Activated CD8-positive, alpha-beta memory T cell treated with anti-CD3 and anti-CD28 coated beads for 4 hours (primary cell): Measurements from ENCODE around the gene PRF1.
"Not testable (repeated sequence)": the region's sequence is repeated elsewhere in the genome, so short reads cannot be mapped to it uniquely, and the experiment has no call there.

ENCODE experiments used
- DNase-seq, 2 donors: peaks; one replicate each; pipeline ENCODE4 v3.0.0-alpha.2; 2020; ENCODE audit warnings: low read depth in 2 of 2

The PRF1 gene

DNA sequence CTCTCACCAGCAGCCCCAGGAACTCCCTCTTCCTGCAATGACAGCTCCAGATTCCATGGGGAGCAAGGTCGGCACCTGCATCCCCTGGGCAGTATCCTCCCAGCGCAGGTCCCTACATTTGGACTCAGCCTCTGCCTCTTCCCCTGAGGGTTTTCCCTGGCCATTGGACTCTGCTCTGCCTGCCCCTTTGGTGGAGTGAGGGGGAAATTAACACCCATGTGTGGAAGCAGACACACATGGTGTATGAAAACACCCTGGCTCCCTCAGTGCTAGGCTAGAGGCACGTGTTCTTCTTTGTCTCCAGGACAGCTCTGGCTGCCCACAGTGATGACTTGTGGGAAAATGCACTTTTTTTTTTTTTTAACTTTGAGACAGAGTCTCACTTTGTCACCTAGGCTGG, 8.4 kb downstream of the PRF1 start:
- no peak for DNase-seq

DNA sequence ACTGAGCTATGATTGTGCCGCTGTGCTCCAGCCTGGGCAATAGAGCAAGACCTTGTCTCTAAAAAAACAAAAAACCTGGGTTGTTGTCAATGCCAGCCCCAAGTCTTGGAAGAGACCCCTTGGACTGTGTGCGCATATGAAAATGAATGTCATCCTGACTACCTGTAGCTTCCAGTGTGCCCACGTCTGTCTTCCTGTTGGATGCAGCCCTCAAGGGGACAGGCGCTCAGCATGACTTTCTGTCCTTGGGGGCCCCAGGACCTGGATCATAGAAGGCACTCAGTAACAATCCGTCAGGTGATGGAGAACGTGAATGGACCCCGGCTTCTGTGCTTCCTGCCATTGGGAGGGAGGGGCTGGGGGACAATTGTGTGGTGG, 9.0 kb downstream of the PRF1 start:
- no peak for DNase-seq

DNA sequence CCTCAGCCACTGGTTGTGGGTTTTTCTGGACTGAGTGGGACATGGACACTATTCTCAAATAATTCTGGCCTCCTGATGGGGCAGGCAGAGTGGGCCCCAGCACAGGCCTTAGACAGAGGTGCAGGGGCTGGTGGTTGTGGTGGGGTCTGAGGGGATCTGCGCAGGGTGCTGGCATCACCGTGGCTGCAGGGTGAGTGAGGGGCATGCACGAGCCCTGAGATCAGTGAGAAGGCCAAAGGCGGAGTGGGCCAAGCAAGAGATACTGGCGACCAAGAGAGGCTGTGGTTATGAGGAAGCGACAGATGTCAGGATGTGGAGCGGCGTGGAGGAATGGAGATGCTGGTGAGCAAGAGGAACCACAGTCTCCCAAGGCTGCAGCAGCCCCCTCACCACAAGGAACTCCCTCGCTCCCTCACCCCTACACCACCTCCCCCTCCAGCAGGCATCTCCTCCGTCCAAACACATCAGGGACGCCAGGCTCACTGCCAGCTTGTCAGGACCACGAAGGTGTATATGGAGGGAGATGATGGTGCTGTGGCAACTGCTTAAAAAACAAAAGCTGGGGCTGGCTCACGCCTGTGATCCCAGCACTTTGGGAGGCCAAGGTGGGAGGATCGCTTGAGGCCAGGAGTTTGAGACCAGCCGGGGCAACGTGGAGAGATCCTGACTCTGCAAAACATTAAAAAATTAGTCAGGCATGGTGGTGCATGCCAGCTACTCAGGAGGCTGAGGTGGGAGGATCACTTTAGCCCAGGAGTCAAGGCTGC, 9.6 kb downstream of the PRF1 start:
- no peak for DNase-seq

DNA sequence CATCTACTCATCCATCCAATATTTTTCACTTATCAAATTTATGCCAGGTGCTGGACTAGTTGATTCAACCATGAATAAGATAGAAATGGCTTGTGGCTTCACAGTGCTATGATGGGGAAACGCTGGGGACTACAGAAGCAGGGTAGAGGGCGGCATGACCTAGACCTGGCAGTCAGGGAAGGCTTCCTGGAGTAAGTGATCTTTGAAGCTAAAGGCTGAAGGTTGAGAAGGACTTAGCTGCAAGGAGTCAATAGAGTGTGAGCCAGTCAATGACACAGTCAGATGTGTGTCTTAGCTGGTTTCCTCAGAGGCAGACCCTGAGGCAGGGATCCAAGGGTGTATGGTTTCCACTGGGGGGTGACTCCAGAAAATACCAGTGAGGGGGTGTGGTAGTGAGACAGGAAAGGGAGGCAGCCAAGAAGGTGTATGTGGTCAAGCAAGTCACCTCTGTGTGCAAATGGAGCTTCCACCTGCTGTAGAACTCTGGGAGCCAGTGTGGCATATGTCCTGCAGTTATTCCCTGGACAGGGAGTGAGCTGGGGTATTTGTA, 10.3 kb downstream of the PRF1 start:
- DNase-seq, result no peak

DNA sequence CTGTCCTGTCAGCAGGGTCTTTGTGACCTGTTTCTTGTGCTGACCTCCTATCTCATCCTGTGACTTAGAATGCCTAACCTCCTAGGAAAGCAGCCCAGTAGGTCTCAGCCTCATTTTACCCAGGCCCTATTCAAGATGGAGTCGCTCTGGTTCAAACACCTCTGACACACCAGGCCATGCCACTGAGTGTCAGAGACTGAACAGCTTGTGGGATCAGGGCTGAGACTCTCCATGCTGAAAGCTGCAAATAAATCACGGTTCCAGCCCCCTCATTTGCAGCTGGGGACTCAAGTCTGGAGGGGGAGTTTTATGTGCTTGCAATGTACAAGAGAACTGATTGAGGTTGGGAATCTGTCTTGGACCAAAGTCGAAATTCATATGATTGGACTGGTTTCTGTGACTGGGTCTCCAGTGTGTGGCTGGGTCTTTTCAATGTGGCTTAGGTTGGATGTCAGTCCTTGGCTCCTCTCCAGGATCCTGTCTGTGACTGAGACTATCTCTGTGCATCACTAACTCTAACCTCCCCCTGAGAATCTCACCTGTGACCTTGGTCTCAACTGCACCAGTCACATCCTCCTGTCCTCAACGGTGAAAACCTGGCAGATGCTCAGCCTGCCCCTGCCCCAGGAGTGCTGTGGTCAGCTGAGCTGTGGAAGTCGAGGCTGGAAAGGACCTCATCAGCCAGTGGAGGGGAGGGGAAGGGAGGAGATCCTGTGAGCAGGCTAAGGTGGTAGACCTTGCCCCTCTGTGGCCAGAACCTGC, 11.7 kb downstream of the PRF1 start:
- DNase-seq, result no peak

DNA sequence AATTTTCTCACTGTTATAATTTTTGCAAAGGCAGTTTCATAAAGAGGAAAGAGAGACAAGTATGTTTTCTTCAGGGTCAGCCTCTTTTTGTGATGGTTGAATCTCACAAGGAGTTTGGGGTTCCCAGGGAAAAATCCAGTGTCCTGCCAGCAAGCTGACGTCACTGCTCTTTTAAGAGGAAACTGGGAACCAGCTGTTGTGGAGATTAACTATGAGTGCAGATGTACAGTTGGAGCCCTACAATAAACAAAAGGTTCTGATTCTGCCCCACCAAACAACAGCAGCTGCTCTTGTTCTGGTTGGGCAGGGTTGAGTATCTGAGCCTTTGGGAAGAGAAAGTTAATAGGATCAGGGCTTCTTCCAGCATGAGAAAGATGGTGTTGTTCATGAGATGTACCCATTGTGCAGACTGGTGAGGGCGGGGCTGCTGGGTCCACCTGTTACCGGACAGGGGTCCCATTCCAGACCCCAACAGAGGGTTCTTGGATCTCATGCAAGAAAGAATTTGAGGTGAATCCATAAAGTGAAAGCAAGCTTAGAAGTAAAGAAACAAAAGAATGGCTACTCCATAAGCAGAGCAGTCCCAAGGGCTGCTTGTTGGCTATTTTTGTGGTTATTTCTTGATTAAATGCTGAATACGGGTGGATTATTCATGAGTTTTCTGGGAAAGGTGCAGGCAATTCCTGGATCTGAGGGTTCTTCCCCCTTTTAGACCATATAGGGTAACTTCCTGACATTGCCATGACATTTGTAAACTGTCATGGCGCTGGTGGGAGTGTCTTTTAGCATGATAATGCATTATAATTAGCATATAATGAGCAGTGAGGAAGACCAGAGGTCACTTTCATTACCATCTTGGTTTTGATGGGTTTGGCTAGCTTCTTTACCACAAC, 12.5 kb downstream of the PRF1 start:
- DNase-seq, result no peak

DNA sequence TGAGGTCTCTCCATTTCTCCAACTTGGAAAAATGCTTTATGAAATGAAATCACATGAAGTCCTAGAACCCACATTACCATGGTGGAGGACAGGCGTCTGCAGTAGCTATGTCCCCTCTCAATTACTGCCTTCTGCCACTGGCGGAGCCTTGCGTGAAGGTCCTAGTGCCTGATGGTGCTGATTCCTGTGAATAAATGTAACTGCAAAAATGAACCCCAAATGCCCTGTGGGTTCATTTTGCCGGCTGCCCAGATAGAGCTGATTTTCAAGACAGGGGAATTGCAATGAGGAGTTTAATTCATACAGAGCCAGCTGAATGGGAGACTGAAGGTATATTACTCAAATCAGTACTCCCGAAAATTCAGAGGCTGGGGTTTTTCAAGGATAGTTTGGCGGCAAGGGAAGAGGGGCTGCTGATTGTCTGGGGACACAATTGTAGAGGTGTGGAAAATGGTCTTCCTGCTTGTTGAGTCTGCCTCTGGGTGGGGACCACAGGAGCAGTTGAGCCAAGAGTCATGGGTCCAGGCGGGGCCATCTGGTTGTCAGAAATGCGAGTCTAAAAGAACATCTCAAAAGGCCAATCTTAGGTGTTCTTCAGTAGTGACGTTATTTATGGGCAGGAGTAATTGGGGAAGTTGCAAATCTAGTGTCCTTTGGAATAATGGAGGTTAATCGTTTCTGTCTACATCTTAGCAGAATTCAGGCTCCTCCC, 13.5 kb downstream of the PRF1 start:
- DNase-seq, result no peak

DNA sequence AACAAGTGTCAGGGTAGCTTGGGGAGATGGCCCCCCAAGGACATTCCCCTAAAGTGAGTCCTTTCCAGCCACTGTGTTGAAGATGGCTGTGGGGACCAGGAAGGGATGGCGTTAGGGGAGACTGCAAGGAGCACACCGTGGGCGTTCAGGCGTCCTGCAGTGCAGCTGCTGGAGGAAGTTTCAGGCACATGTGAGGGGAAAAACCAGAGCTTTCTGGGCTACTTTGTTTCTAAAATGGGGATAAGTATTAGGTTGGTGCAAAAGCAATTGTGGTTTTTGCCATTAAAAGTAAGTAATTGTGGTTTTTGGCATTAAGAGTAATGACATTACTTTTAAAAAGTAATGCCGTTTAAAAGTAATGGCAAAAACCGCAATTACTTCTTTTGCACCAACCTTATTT, 14.3 kb downstream of the PRF1 start:
- DNase-seq, result no peak

DNA sequence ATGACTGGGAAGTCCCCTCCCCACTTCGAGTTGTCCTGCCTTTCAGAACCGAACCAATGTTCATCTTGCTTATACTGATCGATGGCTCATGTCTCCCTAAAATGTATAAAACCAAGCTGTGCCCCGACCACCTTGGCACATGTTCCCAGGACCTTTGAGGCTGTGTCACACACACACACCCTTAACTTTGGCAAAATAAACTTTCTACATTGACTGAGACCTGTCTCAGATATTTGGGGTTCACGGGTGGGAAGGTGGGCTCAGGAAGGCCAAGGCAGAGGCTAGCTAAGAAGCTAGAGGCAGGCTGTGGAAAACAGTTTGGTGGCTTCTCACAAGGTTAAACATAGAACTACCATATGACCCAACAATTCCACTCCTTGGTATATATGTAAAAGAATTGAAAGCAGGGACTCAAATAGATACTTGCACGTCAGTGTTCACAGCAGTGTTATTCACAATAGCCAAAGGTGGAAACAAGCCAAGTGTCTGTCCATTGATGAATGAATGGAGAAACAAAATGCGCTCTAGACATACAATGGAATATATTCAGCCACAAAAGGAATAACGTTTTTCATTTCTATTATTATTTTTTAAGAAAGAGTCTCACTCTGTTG, 15.4 kb downstream of the PRF1 start:
- DNase-seq, result no peak

DNA sequence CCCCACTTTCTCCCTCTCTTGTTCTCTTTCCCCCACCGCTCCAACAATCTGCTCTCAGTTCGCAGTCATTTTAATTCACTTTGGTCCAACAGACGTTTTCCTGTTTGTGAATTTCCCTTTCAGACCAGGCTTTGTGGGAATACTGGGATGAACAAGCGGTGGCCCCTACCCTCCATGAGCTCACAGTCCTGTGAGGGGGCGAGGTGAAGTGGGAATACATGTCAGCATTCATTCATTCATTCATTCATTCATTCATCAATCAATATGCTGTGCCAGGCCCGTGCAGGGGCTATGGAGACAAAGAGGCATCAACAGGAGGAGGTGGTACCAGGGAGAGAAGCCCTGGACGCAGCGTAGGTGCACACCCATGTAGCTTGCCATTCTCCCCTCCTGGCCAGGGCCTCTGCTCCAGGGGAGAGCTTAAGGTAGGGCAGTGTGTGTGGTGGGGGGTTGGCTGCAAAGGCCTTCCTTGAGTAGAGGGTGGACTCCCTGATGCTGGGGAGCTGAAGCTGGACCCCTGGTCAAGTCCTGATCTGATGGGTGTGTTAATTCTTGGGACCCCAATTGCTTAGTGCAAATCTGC, 16.1 kb downstream of the PRF1 start:
- DNase-seq, result no peak

DNA sequence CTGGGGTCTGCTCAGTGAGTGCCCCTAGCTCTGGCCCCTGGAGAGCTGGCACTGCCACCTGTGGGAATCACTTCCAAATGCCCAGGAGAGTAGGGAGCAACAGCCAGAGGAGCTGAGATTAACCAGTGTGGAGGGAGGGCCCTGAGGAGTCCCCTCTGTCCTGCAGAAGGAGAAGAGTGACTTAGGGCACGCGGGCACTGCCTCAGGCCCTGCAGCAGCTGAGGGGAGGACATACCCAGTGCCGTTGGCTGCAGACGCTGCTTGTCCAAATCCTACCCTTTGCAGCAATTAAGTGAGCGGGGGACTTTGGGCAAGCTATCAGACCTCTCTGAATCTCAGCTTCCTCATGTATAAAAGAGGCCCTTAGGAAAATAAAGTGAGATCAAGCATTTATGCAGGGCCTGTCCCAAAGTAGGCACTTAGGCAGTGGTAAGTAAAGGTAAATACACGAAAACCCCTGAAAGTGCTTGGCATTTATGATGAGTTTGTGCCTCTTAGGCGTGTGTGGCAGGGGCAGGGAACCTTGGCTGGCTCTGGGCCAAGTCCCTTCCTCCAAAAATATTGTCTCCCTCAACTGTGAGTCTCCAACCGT, 16.9 kb downstream of the PRF1 start:
- DNase-seq, result no peak

DNA sequence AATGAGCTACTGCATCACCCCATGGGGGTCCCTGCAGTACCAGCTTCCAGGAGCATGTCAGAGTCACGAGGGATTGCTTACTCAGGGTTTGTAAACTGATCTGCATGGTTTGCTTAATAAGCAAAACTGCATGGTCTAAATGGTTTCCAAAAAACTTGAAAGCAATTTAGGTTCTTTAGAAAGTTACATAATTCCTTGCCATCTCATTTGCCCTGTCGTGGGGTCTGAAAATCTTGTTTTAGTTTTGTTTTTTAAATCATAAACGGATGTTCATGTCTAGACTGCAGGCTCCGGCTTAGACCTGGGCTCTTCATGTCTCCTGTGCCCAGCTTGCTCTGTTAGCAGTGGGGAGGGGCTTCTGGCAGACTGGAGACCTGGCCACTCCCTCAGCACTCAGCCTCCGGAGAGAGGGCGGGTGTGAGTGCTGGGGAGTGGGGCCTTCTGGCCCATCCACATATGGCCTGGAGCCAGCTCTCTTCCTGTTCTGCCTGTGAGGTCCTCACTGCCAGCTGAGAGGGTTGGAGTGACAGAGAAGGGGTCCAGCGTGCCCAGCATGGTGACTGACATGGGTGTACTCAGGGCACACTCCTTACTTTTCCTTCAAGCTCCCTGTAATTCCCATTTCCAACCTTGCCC, 17.5 kb downstream of the PRF1 start:
- no peak for DNase-seq

DNA sequence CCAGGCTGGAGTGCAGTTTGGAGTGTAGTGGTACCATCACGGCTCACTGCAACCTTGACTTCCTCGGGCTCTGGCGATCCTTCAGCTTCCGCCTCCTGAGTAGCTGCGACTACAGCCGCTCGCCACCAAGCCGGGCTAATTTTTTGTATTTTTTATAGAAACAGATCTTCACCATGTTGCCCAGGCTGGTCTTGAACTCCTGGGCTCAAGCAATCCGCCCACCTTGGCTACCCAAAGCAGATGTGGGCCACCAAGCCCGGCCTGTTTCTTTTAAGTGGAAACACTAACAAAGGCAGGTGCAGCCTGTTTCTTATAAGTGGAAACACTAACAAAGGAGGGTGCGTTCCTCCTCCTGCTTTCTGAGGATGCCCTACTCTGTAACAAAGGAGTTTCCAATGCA, 18.2 kb downstream of the PRF1 start:
- no peak for DNase-seq

DNA sequence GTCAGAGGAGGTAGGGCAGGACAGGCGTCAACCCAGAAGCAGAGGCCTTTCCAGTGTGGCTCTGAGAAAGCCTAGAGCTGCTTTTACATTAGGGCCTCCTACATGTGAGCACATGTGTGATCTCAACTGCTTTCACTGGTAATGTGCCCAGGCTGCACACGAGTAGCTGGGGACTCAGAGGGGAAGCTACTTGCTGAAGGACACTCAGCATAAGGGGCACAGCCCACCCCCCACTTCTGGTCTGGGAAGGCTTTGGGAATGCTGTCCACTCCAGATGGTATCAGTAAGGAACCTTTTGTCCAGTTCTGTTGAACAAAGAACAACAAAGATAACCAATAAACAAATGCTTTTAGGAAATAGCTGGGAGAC, 18.9 kb downstream of the PRF1 start:
- DNase-seq, result no peak

DNA sequence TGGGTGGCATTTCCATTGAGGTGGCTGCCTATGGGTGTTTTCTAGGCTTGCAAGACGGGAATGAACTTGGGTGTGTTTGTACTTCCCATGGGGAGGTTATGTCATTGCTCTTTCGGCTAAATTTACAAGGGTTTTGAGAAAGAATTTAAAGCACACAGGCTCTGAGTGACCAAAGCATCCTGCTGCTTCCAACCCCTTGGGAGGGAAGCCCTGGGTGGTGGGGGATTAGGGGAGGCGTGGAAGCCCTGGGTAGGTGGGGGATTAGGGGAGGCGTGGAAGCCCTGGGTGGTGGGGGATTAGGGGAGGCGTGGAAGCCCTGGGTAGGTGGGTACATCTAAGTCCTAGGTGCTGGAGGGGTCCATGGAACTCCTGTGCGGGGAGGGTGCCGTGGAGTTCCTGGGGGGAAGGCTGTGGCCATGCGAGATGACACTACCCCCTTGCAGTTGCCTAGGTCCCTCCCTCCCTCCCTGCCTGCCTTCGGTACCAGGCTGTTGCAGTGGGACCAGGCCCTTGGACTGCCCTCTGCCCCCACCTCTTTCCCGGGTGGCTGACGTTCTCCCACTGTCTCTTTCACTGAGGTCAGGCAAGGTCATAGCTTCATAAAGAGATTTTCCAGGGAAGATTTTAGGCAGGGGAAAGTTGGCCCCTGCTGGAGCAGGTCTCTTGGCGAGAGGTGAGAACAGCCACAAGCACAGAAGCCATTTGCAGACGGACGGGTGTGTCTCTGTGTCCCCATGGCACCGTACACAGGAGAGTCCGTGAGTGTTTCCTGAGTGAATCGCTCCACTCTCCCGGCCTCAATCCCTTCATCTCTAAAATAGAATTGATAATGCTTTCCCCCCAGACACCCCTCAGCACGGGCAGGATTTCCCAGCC, 19.5 kb downstream of the PRF1 start:
- no peak for DNase-seq

DNA sequence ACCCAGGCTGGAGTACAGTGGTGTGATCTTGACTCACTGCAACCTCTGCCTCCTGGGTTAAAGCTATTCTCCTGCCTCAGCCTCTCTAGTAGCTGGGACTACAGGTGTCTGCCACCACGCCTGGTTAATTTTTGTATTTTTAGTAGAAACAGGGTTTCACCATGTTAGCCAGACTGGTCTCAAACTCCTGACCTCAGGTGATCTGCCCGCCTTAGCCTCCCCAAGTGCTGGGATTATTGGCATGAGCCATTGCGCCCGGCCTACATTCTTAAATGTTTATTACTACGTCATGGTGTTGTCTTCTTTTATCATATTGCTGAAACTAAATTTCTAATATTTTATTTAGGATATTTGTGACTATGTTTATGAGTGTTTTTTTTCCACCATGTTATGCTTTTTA, 21.4 kb downstream of the PRF1 start:
- not testable (repeated sequence) for DNase-seq

DNA sequence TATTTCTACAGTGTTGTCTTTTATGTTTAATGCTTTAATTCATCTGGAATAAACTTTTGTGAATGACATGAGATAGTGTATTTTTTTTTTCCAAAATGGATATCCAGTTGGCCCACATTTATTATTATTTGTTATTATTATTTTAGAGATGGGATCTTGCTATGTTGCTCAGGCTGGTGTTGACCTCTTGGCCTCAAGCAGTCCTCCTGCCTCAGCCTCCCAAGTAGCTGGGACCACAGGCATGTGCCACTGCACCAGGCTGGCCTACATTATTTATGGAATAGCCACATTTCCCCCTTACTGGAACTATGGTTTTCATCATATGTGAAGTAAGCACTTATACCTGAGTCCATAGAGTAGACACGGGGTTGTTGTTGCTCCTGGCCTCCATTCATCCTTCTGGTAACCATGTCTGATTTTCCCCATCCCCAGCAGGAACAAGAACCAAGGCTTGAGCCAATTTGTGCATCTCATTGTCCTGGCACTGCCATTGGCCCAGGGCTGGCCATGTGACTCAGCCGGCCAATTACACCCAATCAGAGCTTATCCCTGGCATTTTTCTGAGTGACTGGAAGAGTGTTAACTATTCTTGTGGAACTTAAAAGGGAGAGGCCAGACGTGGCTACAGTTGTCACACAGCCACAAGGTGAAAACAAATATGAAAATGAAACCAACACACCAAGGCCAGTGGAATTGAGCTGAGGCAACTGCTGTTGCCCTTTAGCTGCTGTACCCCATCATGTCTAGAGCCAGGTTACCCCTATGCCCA, 23.1 kb downstream of the PRF1 start:
- DNase-seq, result no peak

DNA sequence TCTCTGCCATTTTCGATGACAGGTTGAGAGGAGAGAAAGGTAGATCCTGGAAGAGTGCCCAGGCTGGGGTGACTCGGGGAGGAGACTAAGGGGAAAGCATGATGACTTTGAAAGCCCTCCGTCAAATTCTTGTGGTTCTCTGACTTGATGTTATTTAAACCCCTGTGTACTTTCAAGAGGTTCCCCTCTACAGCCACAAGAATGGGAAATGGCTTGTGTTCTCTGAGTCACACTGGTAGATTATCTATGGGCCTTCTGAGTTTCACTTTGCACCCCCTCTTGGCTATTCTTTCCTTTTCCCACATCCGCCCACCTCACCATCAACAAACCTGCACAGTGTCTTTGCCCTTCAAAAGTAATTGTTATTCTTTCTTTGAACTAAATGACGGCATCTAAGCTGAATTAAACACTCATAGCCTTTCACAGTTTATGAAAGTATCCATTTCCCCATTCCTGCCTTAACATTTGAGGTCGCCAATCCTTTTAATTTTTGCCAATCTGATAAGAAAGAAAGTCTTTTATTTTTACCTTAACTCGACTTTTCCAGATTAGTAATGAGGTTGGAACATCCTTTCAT, 24.1 kb downstream of the PRF1 start:
- DNase-seq, result peak; percentile 39 to 63
